ENCODE data around the gene ZFP69.

Gene ZFP69

DNA sequence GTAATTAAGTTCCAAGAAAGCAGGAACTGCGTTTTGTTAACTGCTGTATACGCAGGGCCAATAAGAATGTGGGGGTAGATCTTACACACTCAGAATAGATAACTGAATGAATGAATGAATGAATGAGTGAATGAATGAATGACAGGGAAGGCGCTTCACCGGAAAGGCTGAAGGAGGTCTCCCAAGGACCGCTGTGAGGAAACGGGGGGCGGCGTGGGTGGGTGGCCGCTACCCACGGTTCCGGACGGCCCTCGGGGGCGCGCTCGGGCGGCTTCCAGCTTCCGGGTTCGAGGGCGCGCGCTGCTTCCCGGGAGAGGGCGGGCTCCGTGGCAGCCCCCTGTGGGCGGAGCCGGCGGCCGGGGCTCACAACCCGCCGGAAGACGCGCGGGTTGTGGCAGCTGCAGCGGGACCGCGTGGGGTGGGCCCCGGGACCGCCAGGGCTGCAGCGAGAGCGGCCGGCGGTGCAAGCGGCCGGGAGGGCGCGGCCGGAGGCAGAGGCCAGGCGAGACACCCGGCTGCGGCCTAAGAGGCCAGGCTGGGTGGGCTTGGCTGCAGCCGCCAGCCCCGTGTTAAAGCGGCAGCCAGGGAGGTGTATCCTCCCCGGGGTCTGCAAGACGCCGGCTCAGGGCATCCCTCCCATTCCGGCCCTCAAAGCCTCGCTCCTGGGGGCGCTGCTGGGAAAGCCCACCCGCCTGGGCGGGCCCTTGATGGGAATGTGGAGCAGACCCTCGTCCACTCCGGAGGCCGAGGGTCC, at the start of gene ZFP69:
ZFP69 (plus strand) TSS at position 367 of the 754 bp plus-strand sequence. CDS start 2,072 bp downstream, outside the sequence.
- peak; percentile 65 for DNase-seq

DNA sequence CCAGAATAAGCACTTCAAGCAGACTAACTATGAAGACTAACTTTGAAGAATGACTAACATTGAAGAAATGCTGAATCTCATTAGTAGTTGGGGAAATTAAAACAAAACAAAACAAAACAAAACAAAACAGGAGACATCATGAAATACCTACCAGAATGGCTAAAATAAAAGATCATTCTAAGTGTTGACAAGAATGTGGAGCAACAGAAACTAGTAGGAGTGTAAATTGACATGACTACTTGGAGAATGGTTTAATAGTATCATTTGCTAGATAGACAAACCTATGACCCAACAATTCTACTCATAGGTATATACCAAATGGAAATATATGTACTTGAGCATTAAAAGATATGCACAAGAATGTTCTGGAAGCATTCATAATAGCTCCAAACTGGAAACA, 45.7 kb upstream of the ZFP69 start:
- DNase-seq, result no peak

DNA sequence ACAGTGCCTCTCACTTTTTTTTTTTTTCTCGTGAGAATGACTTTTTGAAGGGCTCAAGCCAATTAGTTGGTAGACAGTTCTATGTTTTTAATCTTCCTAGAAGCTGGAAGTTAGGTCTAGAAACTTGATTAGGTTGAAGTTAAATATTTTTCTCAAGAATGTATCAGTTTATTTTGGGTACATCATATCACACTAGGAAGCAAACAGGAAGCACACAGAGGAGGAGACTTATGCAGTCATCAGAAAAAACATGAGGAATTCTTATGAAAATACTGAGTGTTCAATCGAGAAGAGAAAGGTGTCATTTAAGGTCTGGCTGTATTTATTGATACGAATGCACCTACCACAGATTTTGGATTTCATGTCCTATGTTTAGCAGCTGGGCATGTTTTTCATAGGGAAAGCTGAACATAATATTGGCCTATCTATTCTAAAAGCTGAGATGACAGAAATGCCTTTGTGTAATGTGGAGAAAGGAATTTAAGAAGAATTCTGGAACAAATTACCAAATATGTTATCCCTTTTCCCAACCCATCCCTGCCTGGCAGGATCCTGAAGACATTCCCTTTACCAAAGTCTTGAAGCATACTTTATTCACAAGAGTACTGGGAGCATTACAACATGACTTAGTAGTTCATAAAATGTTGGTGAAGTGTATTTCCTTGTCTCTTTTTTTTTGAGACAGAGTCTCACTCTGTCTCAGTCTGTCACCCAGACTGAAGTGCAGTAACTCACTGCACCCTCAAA, 44.3 kb upstream of the ZFP69 start:
- no peak for DNase-seq

DNA sequence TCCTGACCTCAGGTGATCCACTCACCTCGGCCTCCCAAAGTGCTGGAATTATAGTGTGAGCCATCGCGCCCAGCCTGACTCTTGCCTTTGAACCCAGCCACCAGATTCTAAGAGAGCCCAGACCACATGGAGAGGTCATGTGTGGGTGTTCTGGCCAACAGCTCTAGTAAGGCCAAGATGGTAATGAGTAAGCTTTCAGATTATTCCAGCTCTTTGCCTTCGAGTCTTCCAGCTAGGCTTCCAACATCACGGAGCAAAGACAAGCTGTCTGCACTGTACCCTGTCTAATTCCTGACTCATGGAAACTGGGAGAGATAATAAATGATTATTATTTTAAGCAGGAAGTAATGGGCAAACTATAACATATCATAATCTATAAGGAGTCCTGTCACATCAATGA, 41.6 kb upstream of the ZFP69 start:
- DNase-seq, result no peak

DNA sequence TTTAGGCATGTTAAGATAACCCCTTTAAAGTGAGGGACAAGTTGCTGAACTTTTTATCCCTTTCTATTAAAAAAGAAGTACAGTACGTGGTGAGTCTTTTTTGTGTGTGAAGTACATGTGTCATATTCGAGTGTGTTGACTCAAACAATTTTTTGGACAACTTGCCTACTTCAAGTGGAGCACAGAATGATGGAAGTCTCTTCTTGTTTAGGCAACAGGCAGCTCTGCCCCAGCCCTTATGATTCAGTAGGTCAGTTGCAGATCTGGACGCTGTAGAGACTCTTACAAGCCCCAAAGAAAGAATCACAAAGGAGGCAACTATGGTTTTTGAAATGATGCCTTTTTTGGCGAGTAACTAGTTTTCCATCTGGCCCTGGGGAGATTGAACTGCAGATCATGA, 41.2 kb upstream of the ZFP69 start:
- DNase-seq, result no peak

DNA sequence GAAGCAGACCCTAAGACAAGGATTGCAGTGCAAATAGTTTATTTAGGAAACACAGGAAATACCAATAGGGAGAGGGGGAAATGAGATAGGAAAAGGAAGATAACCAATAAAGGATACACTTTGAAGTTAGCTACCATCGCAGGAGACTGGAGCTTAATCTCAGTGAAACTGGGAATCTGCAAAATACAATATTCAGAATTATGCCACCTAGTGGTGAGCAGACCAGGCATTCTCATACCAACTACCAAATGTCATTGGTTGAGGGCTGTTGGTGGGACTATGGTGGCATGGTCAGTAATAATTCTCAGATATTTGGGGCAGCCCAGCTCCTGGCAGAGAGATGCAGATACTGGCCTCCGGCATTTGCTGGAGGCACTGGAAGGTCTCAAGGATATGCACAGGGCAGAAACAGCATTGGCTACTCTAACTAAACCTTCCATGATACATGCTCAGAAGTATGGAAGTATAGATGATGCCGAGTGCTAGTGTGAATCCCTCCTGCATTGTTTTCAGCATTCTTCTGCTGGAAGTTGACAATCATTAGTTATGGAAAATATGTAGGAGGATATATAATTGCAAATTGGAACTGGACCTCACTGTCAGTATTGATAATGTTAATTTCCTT, 38.6 kb upstream of the ZFP69 start:
- peak; percentile 44 for DNase-seq

DNA sequence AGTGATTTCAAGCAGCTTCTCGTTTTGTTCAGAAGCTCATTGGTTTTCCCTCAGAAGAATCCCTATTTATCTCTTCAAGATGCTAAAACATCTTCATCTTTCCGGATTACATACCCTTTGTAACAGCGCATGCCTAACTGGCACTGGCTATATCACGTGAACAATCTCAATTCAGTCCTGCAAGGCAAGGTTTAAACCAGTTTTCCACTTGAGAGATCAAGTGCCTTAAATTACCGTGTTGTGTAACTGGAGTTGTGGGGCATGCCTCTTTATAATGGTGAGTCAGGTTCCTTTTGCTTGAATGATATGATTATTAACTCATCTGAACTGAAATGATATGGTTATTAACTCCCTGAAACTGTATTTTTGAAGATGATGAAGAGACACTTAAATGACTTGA, 37.8 kb upstream of the ZFP69 start:
- DNase-seq, result no peak

DNA sequence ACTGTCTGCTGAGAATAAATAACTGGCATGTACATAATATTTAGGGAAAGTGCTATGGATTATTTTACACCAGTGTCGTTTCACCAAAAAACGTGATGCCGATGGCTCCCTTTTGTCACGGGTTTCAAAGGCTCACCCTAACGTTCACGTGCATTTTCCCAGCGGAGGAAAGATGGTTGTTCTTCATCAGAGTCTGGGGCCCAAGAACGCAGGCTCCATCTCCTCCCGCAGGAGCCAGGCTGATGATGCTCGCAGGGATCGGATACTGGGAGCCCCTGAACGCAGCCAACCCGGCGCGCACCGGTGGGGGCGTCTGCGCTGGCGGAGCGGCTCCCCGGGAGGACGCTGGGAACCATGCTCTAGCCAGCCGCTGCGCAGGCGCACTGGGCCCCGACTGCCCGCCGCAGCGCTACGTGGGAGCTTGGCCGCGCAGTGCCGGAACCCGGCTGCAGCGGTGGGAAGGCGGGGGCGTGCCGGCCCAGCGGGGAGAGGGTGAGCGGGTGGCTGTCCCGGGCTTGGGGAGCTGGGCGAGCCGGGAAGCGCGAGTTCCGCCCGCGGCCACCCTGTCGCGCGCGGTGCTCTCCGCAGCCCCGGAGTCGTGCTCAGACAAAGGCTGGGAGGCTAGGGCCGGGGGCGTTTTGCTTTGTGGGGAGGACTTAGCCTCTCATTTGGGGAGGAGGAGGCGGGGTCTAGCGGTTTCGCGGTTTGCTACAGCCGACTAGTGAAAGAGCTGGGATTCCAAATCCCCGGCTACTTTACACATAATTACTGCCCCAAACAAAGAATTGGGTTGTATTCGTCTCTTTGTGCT, 27.2 kb upstream of the ZFP69 start, which contains the start of gene ZFP69B:
ZFP69B (plus strand) TSS at position 793 of the 811 bp plus-strand sequence. CDS start 486 bp downstream, outside the sequence.
- peak; percentile 86 for DNase-seq

DNA sequence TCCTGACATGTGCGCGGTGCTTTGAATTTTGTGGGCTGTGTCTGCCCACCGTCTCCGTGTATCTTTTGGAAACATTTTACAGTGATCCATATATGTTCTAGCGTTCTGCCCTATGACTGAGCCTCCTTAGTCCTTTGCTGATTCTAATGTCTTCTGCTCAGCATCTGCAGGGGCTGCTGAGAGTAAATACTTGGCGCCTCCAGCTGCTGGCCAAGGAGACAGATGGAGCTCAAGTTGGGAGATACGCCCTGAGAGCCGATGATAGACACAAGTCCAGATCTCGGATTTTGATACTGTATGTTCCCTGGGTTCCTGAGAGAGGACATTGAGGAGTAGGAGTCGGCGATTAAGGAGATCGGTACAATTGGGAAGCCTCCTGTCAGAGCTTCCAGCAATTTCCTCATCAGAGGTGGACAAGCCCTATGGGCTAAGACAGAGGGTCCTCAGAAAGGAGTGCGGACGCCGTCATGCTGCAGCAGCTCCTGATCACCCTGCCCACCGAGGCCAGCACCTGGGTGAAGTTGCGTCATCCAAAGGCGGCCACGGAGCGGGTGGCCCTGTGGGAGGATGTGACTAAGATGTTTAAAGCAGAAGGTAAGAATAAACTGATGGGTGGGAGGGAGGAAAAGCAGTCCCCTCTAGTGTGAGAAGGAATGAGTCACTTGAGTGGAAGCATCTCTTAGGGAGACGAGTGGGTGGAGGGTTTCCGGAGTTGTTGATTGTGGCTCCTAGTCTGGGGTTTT, 26.4 kb upstream of the ZFP69 start:
- peak; percentile 63 for DNase-seq

DNA sequence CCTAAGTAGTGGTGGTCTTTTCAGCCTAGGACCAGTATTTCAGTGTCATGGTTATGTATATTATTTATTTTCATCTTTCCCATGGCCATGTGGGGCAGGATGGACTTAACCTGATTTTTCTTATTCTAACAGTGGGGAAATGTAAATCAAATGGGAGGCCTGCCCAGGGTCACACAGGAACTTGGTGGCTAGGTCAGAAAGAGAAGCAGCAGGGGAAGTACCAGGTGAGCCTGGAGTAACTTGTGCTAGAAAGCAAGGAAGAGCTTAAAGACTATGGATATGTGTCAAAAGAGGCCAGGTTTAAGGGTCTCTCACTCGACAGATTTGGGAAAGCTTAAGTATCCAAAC, 25.9 kb upstream of the ZFP69 start:
- DNase-seq, result no peak

DNA sequence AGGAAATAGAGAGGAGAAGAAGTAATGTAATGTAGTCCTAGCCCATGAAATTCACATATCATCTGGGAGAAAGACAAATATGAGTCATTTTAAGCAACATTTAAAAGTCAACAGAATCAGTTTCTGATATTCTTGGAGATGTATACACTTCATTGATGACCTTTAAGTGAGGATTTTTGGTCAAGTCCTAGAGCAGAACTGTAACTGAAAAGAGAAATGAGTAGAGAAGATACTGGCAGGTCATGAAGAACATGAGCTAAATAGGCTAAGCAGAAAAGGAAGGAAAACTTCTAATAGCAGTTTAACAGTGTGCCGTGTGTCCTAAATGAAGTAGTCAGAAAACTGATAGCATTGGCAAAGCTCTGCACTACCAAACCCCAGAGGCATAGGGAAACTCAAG, 22.2 kb upstream of the ZFP69 start:
- DNase-seq, result no peak

DNA sequence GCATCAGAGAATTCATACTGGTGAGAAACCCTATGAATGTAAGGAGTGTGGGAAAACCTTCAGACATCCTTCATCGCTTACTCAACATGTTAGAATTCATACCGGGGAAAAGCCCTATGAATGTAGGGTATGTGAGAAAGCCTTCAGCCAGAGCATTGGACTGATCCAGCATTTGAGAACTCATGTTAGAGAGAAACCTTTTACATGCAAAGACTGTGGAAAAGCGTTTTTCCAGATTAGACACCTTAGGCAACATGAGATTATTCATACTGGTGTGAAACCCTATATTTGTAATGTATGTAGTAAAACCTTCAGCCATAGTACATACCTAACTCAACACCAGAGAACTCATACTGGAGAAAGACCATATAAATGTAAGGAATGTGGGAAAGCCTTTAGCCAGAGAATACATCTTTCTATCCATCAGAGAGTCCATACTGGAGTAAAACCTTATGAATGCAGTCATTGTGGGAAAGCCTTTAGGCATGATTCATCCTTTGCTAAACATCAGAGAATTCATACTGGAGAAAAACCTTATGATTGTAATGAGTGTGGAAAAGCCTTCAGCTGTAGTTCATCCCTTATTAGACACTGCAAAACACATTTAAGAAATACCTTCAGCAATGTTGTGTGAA, 14.0 kb upstream of the ZFP69 start:
- DNase-seq, result no peak

DNA sequence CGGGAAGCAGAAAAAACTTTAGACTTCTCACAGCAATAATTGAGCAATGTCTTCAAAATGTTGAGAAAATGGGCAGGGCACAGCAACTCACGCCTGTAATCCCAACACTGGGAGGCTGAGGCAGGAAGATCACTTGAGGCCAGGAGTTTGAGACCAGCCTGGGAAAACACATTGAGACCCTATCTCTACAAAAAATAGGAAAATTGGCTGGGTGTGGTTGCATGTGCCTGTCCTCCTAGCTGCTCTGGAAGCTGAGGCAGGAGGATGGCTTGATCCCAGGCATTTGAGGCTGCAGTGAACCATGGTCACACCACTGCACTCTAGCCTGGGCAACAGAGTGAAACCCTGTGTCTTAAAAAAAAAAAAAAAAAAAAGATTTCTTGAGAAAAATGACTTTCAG, 7.8 kb upstream of the ZFP69 start:
- no peak for DNase-seq

DNA sequence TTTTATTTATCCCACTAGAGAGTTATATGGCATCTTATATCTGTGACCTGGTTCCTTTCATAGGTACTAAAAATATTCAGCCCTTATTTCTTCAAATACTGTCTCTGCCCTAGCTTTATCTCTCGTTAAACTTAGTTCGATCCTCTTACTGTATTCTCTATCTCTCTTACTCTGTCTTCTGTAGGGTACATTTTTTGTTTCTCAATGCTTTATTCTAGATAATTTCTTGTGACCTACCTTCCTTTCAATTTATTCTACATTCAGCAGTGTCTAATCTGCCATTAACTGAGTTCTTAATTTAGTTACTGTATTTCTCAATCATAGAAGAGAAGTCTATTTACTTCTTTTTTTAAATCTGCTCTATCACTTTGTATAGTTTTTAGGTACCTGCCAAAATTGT, 1.8 kb upstream of the ZFP69 start:
- no peak for DNase-seq

DNA sequence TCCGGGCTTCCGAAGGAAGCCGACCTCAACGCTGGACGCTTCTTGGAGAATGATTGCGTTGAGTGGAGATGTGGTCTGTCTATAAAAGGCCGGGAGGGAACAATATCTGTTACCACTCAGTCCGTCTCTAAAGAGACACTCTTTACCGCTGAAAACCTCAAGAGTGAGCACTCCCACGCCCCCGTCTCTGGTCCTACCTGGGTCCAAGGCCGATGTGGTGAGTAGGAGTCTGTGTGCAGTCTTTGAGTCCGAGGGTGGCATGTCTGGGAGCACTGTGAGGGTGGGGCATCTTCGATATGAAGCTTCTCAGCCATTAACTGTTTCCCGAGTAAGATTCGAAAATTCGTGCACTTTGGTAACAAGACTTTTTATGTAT, 576 bp downstream of the ZFP69 start:
- DNase-seq, result no peak

DNA sequence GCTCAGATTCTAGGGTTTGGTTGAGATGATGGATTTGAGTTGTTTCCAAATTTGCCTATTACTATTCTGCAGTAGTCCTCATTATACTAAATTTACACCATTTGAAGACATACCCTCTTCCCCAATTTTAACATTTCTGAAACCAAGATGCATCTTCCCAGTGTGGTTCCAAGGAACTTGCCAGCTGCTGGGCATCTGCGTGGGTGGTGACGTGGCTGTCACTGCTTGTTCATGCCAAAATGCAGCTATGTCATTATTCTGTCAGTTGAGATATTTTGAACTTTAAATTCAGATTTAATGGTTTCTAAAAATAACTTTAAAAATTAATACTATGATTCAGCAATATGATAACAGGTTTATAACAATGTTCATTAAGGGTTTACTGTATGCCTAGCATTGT, 1.2 kb downstream of the ZFP69 start:
- DNase-seq, result peak; percentile 13

DNA sequence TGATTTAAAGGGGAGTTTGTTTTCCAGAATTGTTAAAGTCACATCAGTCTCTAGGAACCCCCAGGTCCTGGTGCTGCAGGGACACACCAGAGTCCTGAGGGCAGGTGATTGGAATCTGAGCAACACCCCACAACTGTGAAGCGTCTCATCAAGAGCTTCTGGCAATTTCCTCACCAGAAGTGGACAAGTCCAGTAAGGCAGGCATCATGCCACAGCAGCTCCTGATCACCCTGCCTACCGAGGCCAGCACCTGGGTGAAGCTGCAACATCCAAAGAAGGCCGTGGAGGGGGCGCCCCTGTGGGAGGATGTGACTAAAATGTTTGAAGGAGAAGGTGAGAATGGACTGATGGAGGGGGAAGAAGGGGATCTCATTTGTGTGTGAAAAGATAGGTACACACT, 2.1 kb downstream of the ZFP69 start:
- DNase-seq, result no peak

DNA sequence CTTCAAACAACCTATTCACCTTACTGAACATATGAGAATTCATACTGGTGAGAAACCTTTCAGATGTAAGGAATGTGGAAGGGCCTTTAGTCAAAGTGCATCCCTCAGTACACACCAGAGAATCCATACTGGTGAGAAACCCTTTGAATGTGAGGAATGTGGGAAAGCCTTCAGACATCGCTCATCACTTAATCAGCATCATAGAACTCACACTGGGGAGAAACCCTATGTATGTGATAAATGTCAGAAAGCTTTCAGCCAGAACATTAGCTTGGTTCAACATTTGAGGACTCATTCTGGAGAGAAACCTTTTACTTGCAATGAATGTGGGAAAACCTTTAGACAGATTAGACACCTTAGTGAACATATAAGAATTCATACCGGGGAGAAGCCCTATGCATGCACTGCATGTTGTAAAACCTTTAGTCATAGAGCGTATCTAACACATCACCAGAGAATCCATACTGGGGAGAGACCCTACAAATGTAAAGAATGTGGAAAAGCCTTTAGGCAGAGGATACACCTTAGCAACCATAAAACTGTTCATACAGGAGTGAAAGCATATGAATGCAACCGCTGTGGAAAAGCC, 18.3 kb downstream of the ZFP69 start:
- no peak for DNase-seq

DNA sequence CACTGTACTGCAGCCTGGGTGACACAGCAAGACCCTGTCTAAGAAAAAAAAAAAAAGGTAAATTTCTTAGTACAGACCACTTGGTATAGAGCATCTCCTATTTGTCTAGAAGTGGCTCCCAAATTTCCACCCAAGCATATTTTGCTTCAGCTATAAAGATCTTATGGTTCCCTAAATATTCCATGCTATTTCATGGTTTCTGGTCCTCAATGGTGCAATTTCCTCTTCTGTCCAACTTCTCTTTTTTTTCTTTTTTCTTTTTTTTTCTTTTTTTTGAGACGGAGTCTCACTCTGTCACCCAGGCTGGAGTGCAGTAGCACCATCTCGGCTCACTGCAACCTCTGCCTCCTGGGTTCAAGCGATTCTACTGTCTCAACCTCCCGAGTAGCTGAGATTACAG, 25.6 kb downstream of the ZFP69 start:
- DNase-seq, result peak; percentile 37

DNA sequence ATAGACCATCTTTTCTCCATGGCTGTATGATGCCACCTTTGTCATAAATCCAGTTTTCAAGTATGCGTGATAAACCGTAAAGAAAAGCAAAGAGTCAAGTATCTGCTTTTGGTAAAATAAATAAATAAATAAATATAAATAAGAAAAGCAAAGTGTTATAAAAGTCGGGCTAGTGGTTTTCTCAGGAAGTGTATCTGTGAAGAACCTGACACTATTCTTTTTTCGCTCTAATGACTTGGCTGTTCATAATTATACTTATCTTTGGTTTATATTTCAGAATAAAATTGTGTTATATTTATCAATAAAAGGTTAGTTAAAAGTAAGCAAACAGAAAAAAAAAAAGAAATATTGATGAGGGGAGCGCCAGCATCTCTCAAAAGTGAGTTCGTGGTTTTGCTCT, 30.9 kb downstream of the ZFP69 start:
- DNase-seq, result no peak

All from inflammatory macrophage treated with lipopolysaccharide for 4 hours (primary cell).